Loucy (cell line): Measurements from ENCODE around the gene SMG6.

Source experiments
- EZH2phosphoT487 ChIP-seq: fragments of 200-600 bp; IDR thresholded peaks from 2 replicates; pipeline ENCODE4 v1.6.1; 2018; ENCODE audit warnings: antibody characterized with exemption, mild to moderate bottlenecking, moderate library complexity, borderline replicate concordance
- TF ChIP-seq, protein P1 (sequence below): fragments of 200-600 bp; sonication (generic); conservative IDR thresholded peaks from 2 replicates; pipeline ENCODE4 v1.5.1; 2014; ENCODE audit warnings: mild to moderate bottlenecking, antibody characterized with exemption, low read length

GRCh38 chr17:2034806-2035540 is 268.6 kb downstream of the SMG6 start:
- TF ChIP-seq, protein P1, sequence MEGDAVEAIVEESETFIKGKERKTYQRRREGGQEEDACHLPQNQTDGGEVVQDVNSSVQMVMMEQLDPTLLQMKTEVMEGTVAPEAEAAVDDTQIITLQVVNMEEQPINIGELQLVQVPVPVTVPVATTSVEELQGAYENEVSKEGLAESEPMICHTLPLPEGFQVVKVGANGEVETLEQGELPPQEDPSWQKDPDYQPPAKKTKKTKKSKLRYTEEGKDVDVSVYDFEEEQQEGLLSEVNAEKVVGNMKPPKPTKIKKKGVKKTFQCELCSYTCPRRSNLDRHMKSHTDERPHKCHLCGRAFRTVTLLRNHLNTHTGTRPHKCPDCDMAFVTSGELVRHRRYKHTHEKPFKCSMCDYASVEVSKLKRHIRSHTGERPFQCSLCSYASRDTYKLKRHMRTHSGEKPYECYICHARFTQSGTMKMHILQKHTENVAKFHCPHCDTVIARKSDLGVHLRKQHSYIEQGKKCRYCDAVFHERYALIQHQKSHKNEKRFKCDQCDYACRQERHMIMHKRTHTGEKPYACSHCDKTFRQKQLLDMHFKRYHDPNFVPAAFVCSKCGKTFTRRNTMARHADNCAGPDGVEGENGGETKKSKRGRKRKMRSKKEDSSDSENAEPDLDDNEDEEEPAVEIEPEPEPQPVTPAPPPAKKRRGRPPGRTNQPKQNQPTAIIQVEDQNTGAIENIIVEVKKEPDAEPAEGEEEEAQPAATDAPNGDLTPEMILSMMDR, result no peak
- no peak for TF ChIP-seq EZH2phosphoT487
